PC-3 (cell line): ENCODE measurements around the gene AKAP13. TPM values are rescaled to one million over a fixed set of nuclear protein-coding genes. Genes with fewer than 3 reads are reported as not detected.

Experiments
- ATAC-seq: fragments of 200-7000 bp; cut with Tn5 transposase; 2 replicates; pipeline ENCODE4 v1.9.1; 2020; ENCODE audit warnings: mild to moderate bottlenecking, moderate library complexity
- BruUV-seq: library from RNA; stranded (reverse); fragments of 400-500 nt; replicated peaks from 2 replicates; lab custom pipeline; 2021; lab: Mats Ljungman, UMichigan
- CTCF ChIA-PET: fragments of 300-600 bp; sonication (Branson Sonifier 250); formaldehyde crosslinking; loops from one replicate; lab custom pipeline; 2022; ENCODE audit warnings: antibody characterized with exemption; lab: Charles Lee
- POLR2A ChIA-PET: fragments of 300-600 bp; sonication (Branson Sonifier 250); formaldehyde crosslinking; loops from one replicate; lab custom pipeline; 2022; ENCODE audit warnings: antibody characterized with exemption; ENCODE audit not compliant: unreplicated experiment; lab: Charles Lee
- DNase-seq: peaks from one replicate; pipeline ENCODE4 v3.0.0-alpha.2; 2015
- H2AFZ ChIP-seq: fragments of 300-600 bp; sonication (generic); 2 replicates; pipeline ENCODE4 v1.6.0; 2016; ENCODE audit warnings: antibody characterized with exemption, low read length
- H3F3A ChIP-seq: fragments of 300-600 bp; sonication (generic); one replicate; pipeline ENCODE4 v1.6.0; 2017; ENCODE audit warnings: antibody characterized with exemption, low read length, control low read depth, mild to moderate bottlenecking; ENCODE audit not compliant: unreplicated experiment
- H3K27ac ChIP-seq: fragments of 300-600 bp; sonication (generic); 2 replicates; pipeline ENCODE4 v1.5.1; 2016; ENCODE audit warnings: mild to moderate bottlenecking, low read length
- H3K27me3 ChIP-seq: fragments of 300-600 bp; sonication (generic); 2 replicates; pipeline ENCODE4 v1.6.1; 2016; ENCODE audit warnings: low read length, mixed read lengths
- H3K36me3 ChIP-seq: fragments of 300-600 bp; sonication (generic); 2 replicates; pipeline ENCODE4 v1.6.1; 2016; ENCODE audit warnings: low read depth, mixed run types, low read length, mixed read lengths
- H3K4me1 ChIP-seq: fragments of 300-600 bp; sonication (generic); 2 replicates; pipeline ENCODE4 v1.5.1; 2016; ENCODE audit warnings: low read length; ENCODE audit not compliant: insufficient read depth
- H3K4me2 ChIP-seq: fragments of 300-600 bp; sonication (generic); 2 replicates; pipeline ENCODE4 v1.6.0; 2016; ENCODE audit warnings: low read length
- H3K4me3 ChIP-seq: fragments of 300-600 bp; sonication (generic); 2 replicates; pipeline ENCODE4 v1.5.1; 2016; ENCODE audit warnings: mild to moderate bottlenecking, low read length, mixed read lengths
- H3K79me2 ChIP-seq: fragments of 300-600 bp; sonication (generic); 2 replicates; pipeline ENCODE4 v1.6.1; 2017; ENCODE audit warnings: low read length, mixed read lengths
- H3K9ac ChIP-seq: fragments of 300-600 bp; sonication (generic); 2 replicates; pipeline ENCODE4 v1.6.0; 2016; ENCODE audit warnings: mild to moderate bottlenecking, low read length
- H3K9me2 ChIP-seq: fragments of 300-600 bp; sonication (generic); replicated peaks from 2 replicates; pipeline ENCODE4 v1.6.1; 2016; ENCODE audit warnings: mixed run types, low read length, mixed read lengths
- H3K9me3 ChIP-seq: fragments of 300-600 bp; sonication (generic); 2 replicates; pipeline ENCODE4 v1.6.1; 2016; ENCODE audit warnings: low read length, mixed read lengths
- H4K20me1 ChIP-seq: fragments of 300-600 bp; sonication (generic); 2 replicates; pipeline ENCODE4 v1.6.1; 2016; ENCODE audit warnings: low read length, mixed read lengths
- EZH2 ChIP-seq: fragments of 300-600 bp; sonication (generic); IDR thresholded peaks from one replicate; pipeline ENCODE4 v1.6.1; 2017; ENCODE audit warnings: antibody characterized with exemption, mild to moderate bottlenecking, low read length; ENCODE audit not compliant: unreplicated experiment
- EZH2phosphoT487 ChIP-seq: fragments of 300-600 bp; sonication (generic); IDR thresholded peaks from 2 replicates; pipeline ENCODE4 v1.6.1; 2018; ENCODE audit warnings: mild to moderate bottlenecking, antibody characterized with exemption, low read length, borderline replicate concordance
- intact Hi-C: fragments of 100-400 bp; cut with micrococcal nuclease; formaldehyde crosslinking; loops from 2 replicates; pipeline ENCODE4 v1.9.0; 2023
- total RNA-seq: library from RNA; depleted of rRNA; stranded (reverse); fragments of >200 nt; gene quantifications from 2 replicates; pipeline ENCODE4 v1.2.3, GENCODE V29; 2014
- TF ChIP-seq, protein P1 (sequence below): fragments of 300-600 bp; sonication (generic); conservative IDR thresholded peaks from 2 replicates; pipeline ENCODE4 v1.5.1; 2017; ENCODE audit warnings: antibody characterized with exemption, low read depth, mild to moderate bottlenecking, low read length

Gene AKAP13
- total RNA-seq, 1 experiment from 2014 or later, result 36.8 TPM

DNA sequence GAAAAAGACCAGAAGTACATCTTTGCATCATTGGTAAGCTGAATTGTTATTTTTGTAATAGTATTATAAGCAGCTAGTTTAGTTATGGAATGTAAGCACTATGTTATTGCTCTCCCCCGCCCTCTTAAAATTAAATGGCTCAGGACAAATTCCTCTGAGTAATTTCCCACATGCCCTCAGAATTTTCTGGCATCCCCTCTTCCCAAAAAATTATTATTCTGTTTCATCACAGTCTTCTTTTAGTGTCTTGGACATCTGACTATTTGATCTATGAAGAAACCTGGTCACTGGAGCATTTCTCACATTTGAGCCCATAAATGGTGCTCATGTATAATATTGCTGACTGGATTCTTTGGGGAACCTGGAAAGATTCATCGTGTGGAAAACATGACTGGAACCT lies 346.1 kb downstream of the AKAP13 start:
- H4K20me1 ChIP-seq, result no peaks in the 10 kb centered on the region
- no peak overlapping the region for H3K4me2 ChIP-seq
- POLR2A ChIA-PET, result no interaction called here
- no TSS peak for BruUV-seq
- H3K27me3 ChIP-seq, result no peaks in the 10 kb centered on the region
- no peaks in the 10 kb centered on the region for H3F3A ChIP-seq
- DNase-seq (no peak), ATAC-seq (no peak)
- H3K27ac ChIP-seq, result no peak overlapping the region
- peaks cover 31% of the 10 kb centered on the region for H3K36me3 ChIP-seq
- H2AFZ ChIP-seq, result no peak overlapping the region
- no peaks in the 10 kb centered on the region for H3K79me2 ChIP-seq
- TF ChIP-seq EZH2 (no peak), EZH2phosphoT487 (no peak)
- TF ChIP-seq, protein P1, sequence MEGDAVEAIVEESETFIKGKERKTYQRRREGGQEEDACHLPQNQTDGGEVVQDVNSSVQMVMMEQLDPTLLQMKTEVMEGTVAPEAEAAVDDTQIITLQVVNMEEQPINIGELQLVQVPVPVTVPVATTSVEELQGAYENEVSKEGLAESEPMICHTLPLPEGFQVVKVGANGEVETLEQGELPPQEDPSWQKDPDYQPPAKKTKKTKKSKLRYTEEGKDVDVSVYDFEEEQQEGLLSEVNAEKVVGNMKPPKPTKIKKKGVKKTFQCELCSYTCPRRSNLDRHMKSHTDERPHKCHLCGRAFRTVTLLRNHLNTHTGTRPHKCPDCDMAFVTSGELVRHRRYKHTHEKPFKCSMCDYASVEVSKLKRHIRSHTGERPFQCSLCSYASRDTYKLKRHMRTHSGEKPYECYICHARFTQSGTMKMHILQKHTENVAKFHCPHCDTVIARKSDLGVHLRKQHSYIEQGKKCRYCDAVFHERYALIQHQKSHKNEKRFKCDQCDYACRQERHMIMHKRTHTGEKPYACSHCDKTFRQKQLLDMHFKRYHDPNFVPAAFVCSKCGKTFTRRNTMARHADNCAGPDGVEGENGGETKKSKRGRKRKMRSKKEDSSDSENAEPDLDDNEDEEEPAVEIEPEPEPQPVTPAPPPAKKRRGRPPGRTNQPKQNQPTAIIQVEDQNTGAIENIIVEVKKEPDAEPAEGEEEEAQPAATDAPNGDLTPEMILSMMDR, result no peak
- H3K4me1 ChIP-seq, result no peaks in the 10 kb centered on the region
- H3K9ac ChIP-seq, result no peak overlapping the region
- CTCF ChIA-PET, result no interaction called here
- no peak overlapping the region for H3K4me3 ChIP-seq
- no peaks in the 10 kb centered on the region for H3K9me3 ChIP-seq
- intact Hi-C loops, result no loop called here
- no peaks in the 10 kb centered on the region for H3K9me2 ChIP-seq

DNA sequence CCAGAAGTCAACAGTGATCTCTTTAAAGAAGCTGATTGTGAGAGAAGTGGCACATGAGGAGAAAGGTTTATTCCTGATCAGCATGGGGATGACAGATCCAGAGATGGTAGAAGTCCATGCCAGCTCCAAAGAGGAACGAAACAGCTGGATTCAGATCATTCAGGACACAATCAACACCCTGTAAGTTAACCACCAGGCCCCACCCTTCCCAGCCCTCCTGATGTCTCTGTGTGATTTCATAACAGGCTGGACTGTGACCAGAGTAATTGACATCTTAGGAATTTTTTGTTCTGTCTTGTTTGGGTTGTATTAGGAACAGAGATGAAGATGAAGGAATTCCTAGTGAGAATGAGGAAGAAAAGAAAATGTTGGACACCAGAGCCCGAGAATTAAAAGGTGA lies 346.7 kb downstream of the AKAP13 start:
- H3K27me3 ChIP-seq, result no peaks in the 10 kb centered on the region
- CTCF ChIA-PET, result no interaction called here
- peaks cover 35% of the 10 kb centered on the region for H3K36me3 ChIP-seq

More for the DNA sequence above, 346.7 kb downstream of the AKAP13 start:
- POLR2A ChIA-PET, result no interaction called here
- Histone ChIP-seq H4K20me1 (no peaks in the 10 kb centered on the region), H3K79me2 (no peaks in the 10 kb centered on the region), H3K4me2 (no peak overlapping the region), H3K4me1 (no peaks in the 10 kb centered on the region), H2AFZ (no peak overlapping the region), H3K4me3 (no peak overlapping the region), H3F3A (no peaks in the 10 kb centered on the region), H3K9ac (no peak overlapping the region), H3K9me2 (no peaks in the 10 kb centered on the region), H3K9me3 (no peaks in the 10 kb centered on the region), H3K27ac (no peak overlapping the region)
- DNase-seq (no peak), ATAC-seq (no peak)
- TF ChIP-seq EZH2 (no peak), EZH2phosphoT487 (no peak)
- TF ChIP-seq, protein P1, result no peak
- no TSS peak for BruUV-seq
- intact Hi-C loops, result no loop called here
